ENCODE results near the gene KIAA0513. TPM values are rescaled to one million over a fixed set of nuclear protein-coding genes. Genes with fewer than 3 reads are reported as not detected.
A peak's percentile ranks its signal among the peaks of the same experiment; 100 is the strongest.

The KIAA0513 gene
- total RNA-seq, 1 donor from 2014 or later: 6.1 TPM

GRCh38 chr16:85126705-85127378 is 99.2 kb downstream of the KIAA0513 start:
- Mint-ChIP-seq H3K36me3 (no peaks in the 10 kb centered on the region), H3K27me3 (ENCODE audit: insufficient read depth, low read depth) (peaks cover 27% of the 10 kb centered on the region), H3K4me3 (peak overlapping the region; percentile 81), H3K27ac (no peak overlapping the region), H3K9me3 (peaks cover 2% of the 10 kb centered on the region), H3K4me1 (peaks cover 57% of the 10 kb centered on the region)
- Histone ChIP-seq H3F3A (ENCODE audit: low read depth) (peaks cover 24% of the 10 kb centered on the region), H3K4me2 (peak overlapping the region; percentile 68), H3K9ac (no peak overlapping the region), H3K4me1 (peaks cover 25% of the 10 kb centered on the region), H4K20me1 (ENCODE audit: low read depth) (no peaks in the 10 kb centered on the region), H3K9me3 (ENCODE audit: low read depth) (no peaks in the 10 kb centered on the region), H3K4me3 (peak overlapping the region; percentile 27), H3K27ac (no peak overlapping the region), H2AFZ (replicated peaks) (no peak overlapping the region), H3K27me3 (no peaks in the 10 kb centered on the region), H3K79me2 (ENCODE audit: low read depth) (no peaks in the 10 kb centered on the region), H3K36me3 (no peaks in the 10 kb centered on the region)
- TF ChIP-seq EZH2phosphoT487 (IDR thresholded peaks at IDR 0.05) (no peak), CTCF (IDR thresholded peaks at IDR 0.05) (peak; percentile 13), EZH2 (IDR thresholded peaks at IDR 0.05) (no peak)
- peak; percentile 69 for DNase-seq (ENCODE audit: low spot score)

GRCh38 chr16:85127379-85127723 is 99.8 kb downstream of the KIAA0513 start:
- H3K4me3 Mint-ChIP-seq: peak overlapping the region; percentile 81
- no peak overlapping the region for H3K27ac Mint-ChIP-seq
- peaks cover 25% of the 10 kb centered on the region for H3K4me1 ChIP-seq
- H3K79me2 ChIP-seq (ENCODE audit: low read depth): no peaks in the 10 kb centered on the region
- no peaks in the 10 kb centered on the region for H3K9me3 ChIP-seq (ENCODE audit: low read depth)
- no peak overlapping the region for H3K9ac ChIP-seq
- H3K9me3 Mint-ChIP-seq: peaks cover 2% of the 10 kb centered on the region
- DNase-seq (ENCODE audit: low spot score): no peak
- H4K20me1 ChIP-seq (ENCODE audit: low read depth): no peaks in the 10 kb centered on the region
- no peak overlapping the region for H3K4me3 ChIP-seq
- no peak overlapping the region for H3K27ac ChIP-seq
- H2AFZ ChIP-seq (replicated peaks): no peak overlapping the region
- H3K36me3 ChIP-seq: no peaks in the 10 kb centered on the region
- H3K4me2 ChIP-seq: peak overlapping the region; percentile 68
- no peak for TF ChIP-seq EZH2 (IDR thresholded peaks at IDR 0.05)
- no peak for TF ChIP-seq EZH2phosphoT487 (IDR thresholded peaks at IDR 0.05)
- no peak for TF ChIP-seq CTCF (IDR thresholded peaks at IDR 0.05)
- H3K36me3 Mint-ChIP-seq: no peaks in the 10 kb centered on the region
- H3K4me1 Mint-ChIP-seq: peaks cover 57% of the 10 kb centered on the region
- peaks cover 24% of the 10 kb centered on the region for H3F3A ChIP-seq (ENCODE audit: low read depth)
- H3K27me3 Mint-ChIP-seq (ENCODE audit: insufficient read depth, low read depth): peaks cover 27% of the 10 kb centered on the region
- no peaks in the 10 kb centered on the region for H3K27me3 ChIP-seq

- H3K4me1 Mint-ChIP-seq: peaks cover 57% of the 10 kb centered on the region
- H3K36me3 ChIP-seq: no peaks in the 10 kb centered on the region
- H4K20me1 ChIP-seq (ENCODE audit: low read depth): no peaks in the 10 kb centered on the region
- H3K27ac Mint-ChIP-seq: peak overlapping the region; percentile 21
- H3K4me2 ChIP-seq: no peak overlapping the region
- no peak for DNase-seq (ENCODE audit: low spot score)
- no peaks in the 10 kb centered on the region for H3K27me3 ChIP-seq
- H3K4me1 ChIP-seq: peaks cover 25% of the 10 kb centered on the region
- H3K9ac ChIP-seq: no peak overlapping the region
- peaks cover 27% of the 10 kb centered on the region for H3K27me3 Mint-ChIP-seq (ENCODE audit: insufficient read depth, low read depth)
- no peak overlapping the region for H3K27ac ChIP-seq
- H3K9me3 ChIP-seq (ENCODE audit: low read depth): no peaks in the 10 kb centered on the region
- TF ChIP-seq EZH2 (IDR thresholded peaks at IDR 0.05) (no peak), EZH2phosphoT487 (IDR thresholded peaks at IDR 0.05) (no peak), CTCF (IDR thresholded peaks at IDR 0.05) (no peak)
- peaks cover 24% of the 10 kb centered on the region for H3F3A ChIP-seq (ENCODE audit: low read depth)
- peaks cover 2% of the 10 kb centered on the region for H3K9me3 Mint-ChIP-seq
- no peaks in the 10 kb centered on the region for H3K79me2 ChIP-seq (ENCODE audit: low read depth)
- H2AFZ ChIP-seq (replicated peaks): no peak overlapping the region
- H3K4me3 ChIP-seq: no peak overlapping the region
- no peaks in the 10 kb centered on the region for H3K36me3 Mint-ChIP-seq
- H3K4me3 Mint-ChIP-seq: no peak overlapping the region
Measured at GRCh38 chr16:85128079-85128837, 100.7 kb downstream of the KIAA0513 start.

Measured in neural progenitor cell (in vitro differentiated cells).